HG02852 (cell line): ENCODE data around the gene ALK.

ENCODE experiments used
- ATAC-seq: cut with Tn5 transposase; IDR thresholded peaks from one replicate; pipeline ENCODE4 v1.9.1; 2021; ENCODE audit warnings: mild to moderate bottlenecking, moderate library complexity; ENCODE audit not compliant: unreplicated experiment

Gene ALK

GRCh38 chr2:29239209-29239960 is 682.0 kb downstream of the ALK start:
- no peak for ATAC-seq

- ATAC-seq: no peak
Observed at GRCh38 chr2:29238497-29238896, 682.9 kb downstream of the ALK start.

GRCh38 chr2:29236074-29236473 is 685.3 kb downstream of the ALK start:
- no peak for ATAC-seq

- ATAC-seq: no peak
Observed at GRCh38 chr2:29235411-29235810, 686.0 kb downstream of the ALK start.

DNA sequence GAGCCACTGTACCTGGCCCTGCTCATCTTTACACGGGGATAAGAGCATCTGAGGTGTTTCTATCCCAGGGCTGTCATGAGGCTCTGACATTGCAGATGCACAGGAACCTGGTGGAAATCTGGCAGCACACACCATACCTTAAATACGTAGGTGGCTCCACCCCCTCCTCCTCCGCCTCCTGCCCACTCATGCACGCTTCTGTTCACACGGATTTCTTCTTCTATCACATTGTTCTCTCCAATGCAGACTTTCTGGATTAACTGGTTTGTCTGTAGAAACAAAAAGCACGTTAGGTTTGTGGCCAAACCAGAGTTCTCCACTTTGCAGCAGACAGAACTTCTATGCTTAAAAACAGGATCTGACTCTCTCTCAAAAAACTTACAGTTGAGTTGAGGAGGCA is 688.0 kb downstream of the ALK start:
- no peak for ATAC-seq

DNA sequence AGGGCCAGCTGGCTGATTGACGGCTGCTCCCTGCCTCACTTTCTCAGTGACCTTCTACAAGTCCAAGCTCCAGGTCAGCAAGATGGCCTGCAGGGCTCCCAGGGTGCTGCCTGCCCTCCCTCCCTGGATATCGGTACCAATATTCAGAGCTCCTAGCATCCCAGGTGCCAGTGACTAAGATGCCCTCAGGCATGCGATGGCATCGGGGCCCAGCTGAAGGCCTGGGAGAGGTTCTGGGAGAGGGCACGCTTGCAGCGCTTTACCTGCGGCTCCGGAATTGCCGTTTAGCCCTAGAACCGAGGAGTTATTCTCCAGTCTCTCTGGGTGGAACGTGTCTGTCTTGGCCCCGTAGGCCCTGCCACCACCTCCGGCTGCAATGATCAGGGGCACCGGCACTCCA is 689.3 kb downstream of the ALK start:
- no peak for ATAC-seq

DNA sequence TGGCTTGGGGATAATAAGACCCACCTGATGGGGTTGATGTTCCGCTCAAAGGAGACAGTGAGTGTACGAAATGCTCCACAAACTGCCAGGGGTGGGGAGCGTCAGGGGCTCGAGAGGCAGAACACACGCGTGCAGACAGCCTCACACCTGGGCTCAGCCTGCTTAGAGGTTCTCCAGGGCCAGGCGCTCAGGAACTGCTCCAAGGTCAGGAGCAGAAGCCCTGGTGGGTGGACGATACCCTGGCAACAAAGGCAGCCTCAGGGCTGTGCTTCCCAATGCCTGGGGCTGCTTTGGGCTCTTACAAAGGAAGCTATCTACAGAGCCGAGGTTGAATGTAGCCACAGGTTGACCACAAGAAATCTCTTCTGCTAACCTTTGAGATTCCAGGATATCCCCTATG is 691.7 kb downstream of the ALK start:
- ATAC-seq: no peak

DNA sequence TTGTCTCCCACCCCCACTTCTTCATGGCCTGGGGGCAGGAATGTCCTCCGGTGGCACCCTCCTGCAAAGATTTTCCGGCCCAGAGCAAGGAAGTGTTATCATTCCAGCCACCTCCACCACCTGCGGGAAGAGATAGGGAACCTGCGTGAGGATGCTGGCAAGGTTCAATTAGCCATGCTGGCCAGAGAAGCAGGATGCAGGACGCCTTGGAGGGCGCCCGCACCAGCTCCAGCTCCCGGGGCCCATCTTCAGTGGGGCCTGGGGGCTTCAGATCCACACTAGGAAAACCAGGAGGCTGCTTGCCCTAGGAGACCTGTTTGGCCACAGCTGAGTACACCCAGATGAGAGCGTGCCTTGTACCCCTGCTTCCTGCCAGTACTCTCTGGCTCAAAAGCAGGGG is 692.4 kb downstream of the ALK start:
- no peak for ATAC-seq

DNA sequence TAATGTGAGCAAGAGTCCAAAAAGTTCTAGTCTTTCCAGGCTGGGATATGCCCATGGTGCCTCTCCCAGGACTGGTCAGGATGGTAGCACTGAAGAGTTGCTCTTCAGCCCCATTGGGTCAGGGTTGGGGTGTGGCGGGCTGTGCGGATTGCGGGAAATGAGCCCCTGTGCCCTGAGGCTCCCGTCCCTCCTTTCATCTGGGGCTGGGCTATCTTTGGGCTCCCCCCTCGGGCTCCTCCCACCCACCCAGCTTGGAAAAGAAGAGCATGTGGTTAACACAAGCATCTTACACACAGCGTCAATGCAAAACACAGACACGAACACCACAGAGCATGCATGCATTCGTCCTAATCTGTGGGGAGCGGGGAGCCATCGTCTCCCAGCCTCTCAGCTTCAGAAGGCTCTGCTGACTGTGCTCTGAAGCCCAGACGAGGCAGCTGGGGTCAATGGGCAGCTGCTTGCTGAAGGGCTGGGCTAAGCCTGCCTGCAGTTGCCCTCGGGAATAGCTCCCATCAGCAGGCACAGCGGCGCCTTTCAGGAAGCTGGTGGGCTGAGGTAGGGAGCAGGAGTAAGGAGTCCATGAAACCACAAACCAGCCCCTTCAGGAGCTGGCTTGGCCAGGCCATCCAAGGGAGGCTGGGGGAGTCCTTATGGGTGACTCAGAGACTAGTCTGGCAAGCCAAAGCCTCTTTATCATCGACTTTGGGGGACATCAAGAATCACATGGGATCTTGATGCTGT is 693.3 kb downstream of the ALK start:
- ATAC-seq: no peak

DNA sequence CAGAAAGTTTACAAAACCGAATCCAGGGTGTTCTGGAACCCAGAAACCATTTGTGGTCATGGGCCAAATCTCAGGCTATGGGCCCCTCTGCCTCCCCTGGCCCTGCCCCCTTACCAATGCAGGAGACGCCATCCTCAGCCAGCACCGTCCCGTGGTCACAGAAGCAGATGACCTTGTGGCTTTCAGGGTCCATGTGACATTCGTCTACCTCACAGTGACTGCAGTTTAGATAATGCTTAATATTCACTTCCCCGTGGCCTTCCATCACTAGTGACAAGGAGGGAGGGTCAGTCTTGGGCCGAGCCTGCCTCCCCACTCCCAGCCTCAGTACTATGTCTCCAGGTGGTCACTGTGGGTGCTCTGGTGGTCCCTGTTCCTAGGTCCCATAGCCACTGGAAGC is 694.6 kb downstream of the ALK start:
- no peak for ATAC-seq

GRCh38 chr2:29226375-29226774 is 695.0 kb downstream of the ALK start:
- ATAC-seq: no peak

DNA sequence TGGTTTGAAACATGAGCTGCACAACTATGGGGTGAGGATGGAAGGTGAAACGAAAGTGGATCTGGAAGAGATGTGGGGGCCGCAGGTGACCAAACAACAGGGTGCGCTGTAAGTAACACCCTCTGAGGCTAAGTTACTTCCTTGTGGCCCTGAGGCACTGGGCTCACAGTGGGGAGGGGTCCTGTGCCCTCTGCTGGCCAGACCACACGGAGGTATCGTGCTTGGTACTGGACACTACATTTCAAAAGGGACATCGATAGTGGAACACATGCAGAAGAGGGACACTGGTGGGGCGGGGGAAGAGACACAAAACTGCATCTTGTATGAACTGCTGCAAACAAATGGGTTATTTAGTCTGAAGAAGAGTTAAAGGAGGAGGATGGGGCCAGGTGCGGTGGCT is 695.6 kb downstream of the ALK start:
- no peak for ATAC-seq

DNA sequence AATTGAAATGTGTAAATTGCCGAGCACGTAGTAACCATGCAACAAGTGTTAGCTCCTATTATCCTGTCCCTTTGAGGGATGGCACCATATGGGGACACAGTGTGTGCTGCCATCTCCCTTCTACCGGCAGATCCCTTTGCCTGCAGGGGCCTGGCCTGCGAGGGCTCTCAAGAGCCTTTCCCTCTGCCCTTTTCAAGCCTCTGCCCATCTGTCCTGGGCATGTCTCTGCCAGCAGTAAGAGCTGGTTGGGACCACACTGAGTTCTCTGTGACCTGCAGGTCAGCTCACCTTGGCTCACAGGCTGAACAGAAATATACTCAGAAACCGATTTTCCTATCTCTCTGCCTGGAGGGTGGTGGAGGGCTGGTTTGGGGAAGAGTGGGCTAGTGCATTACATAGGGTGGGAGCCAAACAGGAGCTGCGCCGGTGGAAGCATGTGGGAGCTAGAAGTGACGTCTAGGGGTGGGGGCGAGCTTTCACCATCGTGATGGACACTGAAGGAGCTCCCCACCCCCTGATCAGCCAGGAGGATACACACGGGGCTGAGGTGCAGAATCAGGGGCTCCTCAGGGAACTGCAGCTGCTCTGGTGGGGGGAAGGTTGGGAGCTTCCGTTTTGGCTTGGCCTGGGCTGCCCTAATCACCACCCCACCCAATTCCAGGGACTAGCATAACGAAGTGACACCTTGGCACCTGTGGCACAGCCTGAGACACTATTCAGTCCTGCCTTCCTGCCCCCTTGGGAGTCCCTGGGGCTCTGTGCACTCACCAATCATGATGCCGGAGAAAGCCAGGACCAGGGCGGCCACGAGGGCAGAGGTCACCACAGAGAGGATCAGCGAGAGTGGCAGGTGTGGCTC is 696.5 kb downstream of the ALK start:
- ATAC-seq: no peak

DNA sequence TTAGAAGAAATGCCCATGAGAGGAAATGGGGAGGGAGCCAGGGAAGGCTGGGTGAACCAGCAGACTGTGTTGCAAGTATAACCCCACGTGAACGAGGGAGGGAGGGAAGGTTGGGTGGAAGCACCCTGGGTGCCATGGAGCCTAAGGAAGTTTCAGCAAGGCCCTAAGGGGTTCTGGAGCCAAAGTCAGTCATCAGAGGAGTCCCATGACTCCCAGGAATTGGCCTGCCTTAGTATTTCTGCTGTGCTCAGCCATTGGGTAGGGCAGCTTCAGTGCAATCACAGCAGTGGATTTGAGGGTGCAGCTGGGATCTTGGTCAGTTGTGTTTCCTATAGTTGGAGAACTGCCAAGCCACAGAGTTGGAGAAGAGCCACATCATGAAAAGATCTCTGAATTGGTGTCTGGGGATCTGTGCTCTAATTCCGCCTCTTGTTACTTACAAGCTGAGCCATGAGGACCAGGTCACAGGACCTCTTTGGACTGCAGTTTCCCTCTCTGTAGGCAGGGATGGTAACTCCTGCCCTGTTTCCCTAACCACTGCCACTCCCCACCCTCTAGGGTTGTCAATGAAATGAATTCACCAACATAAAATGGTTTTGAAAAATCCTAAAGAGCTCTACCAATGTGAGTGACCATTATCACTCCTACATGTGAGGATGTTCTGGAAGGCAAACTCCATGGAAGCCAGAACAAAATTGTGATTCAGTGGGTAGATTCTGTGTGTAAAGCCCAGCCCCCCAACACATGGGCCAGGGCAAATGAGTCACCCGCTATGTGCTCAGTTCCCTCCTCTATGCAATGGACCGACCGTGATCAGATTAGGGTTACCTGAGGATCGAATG is 697.3 kb downstream of the ALK start:
- no peak for ATAC-seq

- ATAC-seq: no peak
Observed at GRCh38 chr2:29223257-29223656, 698.1 kb downstream of the ALK start.

DNA sequence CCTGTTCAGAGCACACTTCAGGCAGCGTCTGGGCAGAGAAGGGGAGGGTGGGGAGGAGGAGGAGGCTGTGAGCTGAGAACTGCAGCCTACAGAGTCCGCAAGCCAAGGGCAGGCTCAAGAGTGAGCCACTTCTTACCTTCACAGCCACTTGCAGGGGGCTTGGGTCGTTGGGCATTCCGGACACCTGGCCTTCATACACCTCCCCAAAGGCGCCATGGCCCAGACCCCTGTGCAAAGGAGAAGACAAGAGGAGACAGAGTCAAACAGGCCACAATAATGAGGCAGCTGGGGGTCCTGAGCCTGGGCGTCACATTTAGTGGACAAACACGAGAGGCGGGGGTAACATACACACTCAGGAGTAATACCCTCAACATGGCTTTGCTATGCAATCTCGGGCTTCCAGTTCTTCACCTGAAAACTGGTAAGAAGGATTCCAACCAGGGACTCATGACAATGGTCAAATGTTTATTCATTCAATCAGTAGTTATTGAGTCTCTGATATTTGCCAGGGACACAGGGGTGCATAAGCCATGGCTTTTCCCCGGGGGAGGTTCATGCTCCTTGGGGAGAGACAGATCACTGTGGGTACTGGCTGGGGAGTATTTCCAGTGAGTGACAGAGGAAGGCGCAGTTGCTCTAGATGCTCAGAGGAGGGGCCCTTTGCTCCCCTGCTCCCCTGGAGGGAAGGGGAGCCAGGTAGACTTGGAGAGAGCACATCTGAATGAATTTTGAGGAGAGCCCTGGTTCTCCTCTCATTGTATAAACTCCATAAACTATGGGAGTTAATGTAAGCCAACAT is 698.8 kb downstream of the ALK start:
- ATAC-seq: no peak

- ATAC-seq: no peak
Observed at GRCh38 chr2:29220506-29221270, 700.7 kb downstream of the ALK start.

DNA sequence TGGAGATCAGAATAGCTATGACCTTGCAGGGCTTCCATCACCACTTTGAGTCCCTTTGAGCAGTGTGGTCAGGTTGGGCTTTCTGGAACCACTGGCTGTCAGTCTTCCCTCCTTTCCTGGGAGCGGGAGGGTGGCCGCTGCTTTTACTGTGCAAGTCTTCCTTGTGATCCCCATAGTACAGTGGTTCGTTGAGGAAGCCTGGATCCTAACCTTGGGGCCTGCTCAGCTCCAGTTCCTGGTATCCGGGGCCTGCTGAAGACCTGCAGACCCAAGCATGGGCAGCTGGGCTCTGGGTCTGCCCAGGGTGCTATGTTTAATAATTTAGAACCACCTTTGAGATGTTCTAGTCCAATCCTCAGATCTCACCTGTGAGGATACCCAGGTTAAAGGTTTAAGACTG is 702.0 kb downstream of the ALK start:
- no peak for ATAC-seq

GRCh38 chr2:29218550-29219125 is 702.7 kb downstream of the ALK start:
- no peak for ATAC-seq
